Ovary (tissue), 3 donors: Measurements from ENCODE around the gene QARS1.

Source experiments
- CTCF ChIP-seq, 3 donors: fragments of 450-650 bp in 2 of 3; fragments of 200-600 bp in 1 of 3; IDR thresholded peaks; one replicate each; pipeline versions ENCODE4 v1.5.1 to v1.8.0; 2016 to 2022; ENCODE audit warnings: antibody characterized with exemption in 3 of 3, mild to moderate bottlenecking in 1 of 3
- EP300 ChIP-seq: sonication (generic); formaldehyde crosslinking; IDR thresholded peaks from one replicate; pipeline ENCODE4 v1.6.1; 2017; ENCODE audit warnings: antibody characterized with exemption
- POLR2A ChIP-seq: fragments of 450-650 bp; IDR thresholded peaks from one replicate; pipeline ENCODE4 v1.6.1; 2017; ENCODE audit warnings: antibody characterized with exemption, mild to moderate bottlenecking, moderate library complexity
- donor health status: DM: no; HTN: no; CAD: no.

GRCh38 chr3:49122022-49122421, 17.5 kb upstream of the QARS1 start:
- TF ChIP-seq CTCF (IDR thresholded peaks at IDR 0.05) = no peak
- TF ChIP-seq EP300 = no peak
- no peak for TF ChIP-seq POLR2A
